Gastroesophageal sphincter (tissue), 3 donors: ENCODE measurements around the gene GRM4.

Experiments
- EP300 ChIP-seq: sonication (generic); formaldehyde crosslinking; IDR thresholded peaks from one replicate; pipeline ENCODE4 v1.6.1; 2017; ENCODE audit warnings: antibody characterized with exemption, mild to moderate bottlenecking
- POLR2A ChIP-seq, 2 donors: fragments of 450-650 bp; IDR thresholded peaks; one replicate each; pipeline ENCODE4 v1.6.1; 2017; ENCODE audit warnings: antibody characterized with exemption in 2 of 2, mild to moderate bottlenecking in 2 of 2, moderate library complexity in 1 of 2
- TF ChIP-seq, protein P1 (sequence below), 4 experiments: fragments of 200-600 bp in 2 of 4; fragments of 450-650 bp in 2 of 4; sonication (generic) in 1 of 4; IDR thresholded peaks; one replicate each; pipeline ENCODE4 v1.5.1; 2017 to 2019; ENCODE audit warnings: antibody characterized with exemption in 4 of 4, mild to moderate bottlenecking in 2 of 4, moderate library complexity in 2 of 4

DNA sequence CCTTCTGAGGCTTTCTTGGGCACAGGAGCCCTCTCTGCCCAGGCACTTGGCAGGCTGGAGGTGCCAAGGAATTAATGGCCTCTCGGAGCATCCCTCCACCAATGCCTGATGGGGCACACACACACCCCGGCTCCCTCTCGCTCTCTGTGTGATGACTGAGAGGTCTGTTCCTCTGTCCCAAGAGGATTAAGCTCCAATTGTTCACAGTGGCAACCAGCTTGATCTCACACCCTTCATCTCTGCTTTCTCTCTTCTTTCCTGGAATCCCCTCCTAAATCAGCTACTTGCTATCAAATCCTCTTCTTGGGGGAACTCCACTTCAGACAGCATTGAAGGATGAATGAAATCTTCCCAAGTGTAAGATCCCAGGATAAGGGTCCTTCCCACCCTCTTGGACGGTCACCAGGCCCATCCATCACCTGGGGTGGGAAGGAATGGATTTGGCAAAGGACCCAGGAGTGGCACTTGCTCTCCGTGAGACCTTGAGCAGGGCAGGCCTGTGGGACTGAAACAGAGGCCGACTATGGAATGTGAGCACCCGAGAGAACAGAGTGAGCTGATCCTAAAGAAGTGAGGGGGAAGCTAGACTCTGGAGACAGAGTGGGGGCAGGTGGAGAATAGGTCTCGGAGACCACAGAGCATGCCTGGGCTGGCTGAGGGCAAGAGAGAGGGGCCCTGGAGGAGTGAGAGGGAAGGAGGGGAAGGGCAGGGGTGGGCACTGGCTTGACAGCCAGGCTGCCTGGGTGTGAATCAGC, 93.6 kb downstream of the GRM4 start:
- TF ChIP-seq, protein P1, sequence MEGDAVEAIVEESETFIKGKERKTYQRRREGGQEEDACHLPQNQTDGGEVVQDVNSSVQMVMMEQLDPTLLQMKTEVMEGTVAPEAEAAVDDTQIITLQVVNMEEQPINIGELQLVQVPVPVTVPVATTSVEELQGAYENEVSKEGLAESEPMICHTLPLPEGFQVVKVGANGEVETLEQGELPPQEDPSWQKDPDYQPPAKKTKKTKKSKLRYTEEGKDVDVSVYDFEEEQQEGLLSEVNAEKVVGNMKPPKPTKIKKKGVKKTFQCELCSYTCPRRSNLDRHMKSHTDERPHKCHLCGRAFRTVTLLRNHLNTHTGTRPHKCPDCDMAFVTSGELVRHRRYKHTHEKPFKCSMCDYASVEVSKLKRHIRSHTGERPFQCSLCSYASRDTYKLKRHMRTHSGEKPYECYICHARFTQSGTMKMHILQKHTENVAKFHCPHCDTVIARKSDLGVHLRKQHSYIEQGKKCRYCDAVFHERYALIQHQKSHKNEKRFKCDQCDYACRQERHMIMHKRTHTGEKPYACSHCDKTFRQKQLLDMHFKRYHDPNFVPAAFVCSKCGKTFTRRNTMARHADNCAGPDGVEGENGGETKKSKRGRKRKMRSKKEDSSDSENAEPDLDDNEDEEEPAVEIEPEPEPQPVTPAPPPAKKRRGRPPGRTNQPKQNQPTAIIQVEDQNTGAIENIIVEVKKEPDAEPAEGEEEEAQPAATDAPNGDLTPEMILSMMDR (IDR thresholded peaks at IDR 0.05), result no peak
- TF ChIP-seq EP300 (no peak), POLR2A (IDR thresholded peaks at IDR 0.05) (no peak)
